Activated gamma-delta T cell (primary cell): ENCODE data around the gene GPC2.

Experiments
- DNase-seq: peaks from one replicate; lab custom pipeline; 2025; lab: John Stamatoyannopoulos, UW

Gene GPC2

DNA sequence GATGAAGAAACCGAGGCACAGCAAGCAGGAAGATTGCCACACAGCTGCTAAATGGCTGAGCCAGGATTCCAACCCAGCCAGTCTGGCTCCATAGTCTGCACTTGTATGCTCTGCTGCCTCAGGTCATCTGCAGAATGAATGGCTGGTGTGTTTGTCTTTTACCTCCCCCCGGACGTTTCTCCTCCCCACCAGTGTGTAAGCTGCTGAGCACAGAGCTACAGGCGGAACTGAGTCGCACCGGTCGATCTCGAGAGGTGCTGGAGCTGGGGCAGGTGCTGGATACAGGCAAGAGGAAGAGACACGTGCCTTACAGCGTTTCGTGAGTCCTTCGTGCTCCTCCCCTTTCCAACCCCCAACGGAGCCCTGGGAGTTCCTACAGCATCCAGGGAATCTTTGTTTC, 55.1 kb downstream of the GPC2 start:
- no peak for DNase-seq

DNA sequence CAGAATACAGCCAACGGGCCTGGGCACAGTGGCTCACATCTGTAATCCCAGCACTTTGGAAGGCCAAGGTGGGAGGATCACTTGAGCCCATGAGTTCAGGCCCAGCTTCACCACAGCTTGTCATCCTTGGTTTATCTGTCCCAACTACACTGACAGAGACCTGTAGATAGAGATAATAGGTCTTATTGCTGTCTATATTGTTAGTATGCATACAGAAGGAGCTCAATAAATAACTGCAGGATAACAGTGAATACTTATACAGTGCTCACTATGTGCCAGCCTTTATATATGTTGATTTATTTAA, 56.5 kb downstream of the GPC2 start:
- DNase-seq: no peak

DNA sequence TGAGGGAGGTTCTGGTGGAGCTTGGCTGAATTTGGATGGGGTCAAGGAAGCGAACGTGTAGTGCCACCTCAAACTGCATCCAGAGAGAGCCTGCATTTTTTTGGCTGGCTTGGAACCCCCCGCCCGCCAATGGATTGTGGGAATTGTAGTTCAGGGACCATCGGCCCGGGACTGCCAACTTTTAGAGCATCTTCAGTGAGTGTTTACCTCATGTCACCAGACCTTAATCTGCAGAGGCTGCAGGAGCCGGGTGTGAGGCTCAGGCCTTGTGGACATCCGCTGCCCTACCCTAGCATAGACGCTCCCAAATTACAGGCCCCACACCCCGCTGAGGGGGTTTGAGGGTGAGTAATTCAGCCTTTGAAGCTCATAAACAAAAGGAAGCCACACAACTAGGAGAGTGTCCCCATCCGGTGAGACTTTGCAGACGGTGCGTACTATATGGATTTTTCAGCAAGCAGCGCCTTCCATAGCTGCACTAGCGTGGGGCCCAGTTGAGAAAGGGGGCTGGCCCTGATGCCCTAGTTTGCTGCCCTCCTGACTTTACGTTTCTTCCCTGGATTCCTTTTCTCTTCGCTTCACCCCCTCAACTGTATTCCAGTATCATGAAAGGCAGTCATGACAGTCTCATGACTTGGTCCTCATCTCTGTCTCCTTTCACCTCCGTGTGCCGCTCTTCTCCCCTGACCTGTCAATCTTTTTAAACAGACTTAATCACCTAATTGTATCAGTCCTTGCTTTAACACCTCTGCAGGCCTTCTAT, 57.0 kb downstream of the GPC2 start:
- DNase-seq: no peak
